ENCODE results near the gene PLS3. TPM values are rescaled to one million over a fixed set of nuclear protein-coding genes. Genes with fewer than 3 reads are reported as not detected.
"Not testable (repeated sequence)": the region's sequence is repeated elsewhere in the genome, so short reads cannot be mapped to it uniquely, and the experiment has no call there.

The PLS3 gene
- polyA plus RNA-seq, 10 donors, result 85.5 to 115 (median 99.0) TPM

- no peak for DNase-seq
Observed at GRCh38 chrX:115602308-115602707, 41.3 kb downstream of the PLS3 start.

- no peak for DNase-seq
Observed at GRCh38 chrX:115602729-115603389, 41.9 kb downstream of the PLS3 start.

- DNase-seq, result no peak
Observed at GRCh38 chrX:115603534-115604074, 42.6 kb downstream of the PLS3 start.

GRCh38 chrX:115606861-115607260 lies 45.9 kb downstream of the PLS3 start:
- no peak for DNase-seq

GRCh38 chrX:115609621-115610020 lies 48.6 kb downstream of the PLS3 start:
- DNase-seq, result no peak

GRCh38 chrX:115616943-115617563 lies 56.1 kb downstream of the PLS3 start:
- DNase-seq, result no peak

GRCh38 chrX:115622534-115622933 lies 61.6 kb downstream of the PLS3 start:
- no peak for DNase-seq

GRCh38 chrX:115624916-115625315 lies 63.9 kb downstream of the PLS3 start:
- DNase-seq, result peak in 1 of 3 donors; percentile 4

GRCh38 chrX:115625572-115626301 lies 64.8 kb downstream of the PLS3 start:
- peak; percentile 60 to 78 (median 60) for DNase-seq

GRCh38 chrX:115630204-115630603 lies 69.2 kb downstream of the PLS3 start:
- DNase-seq, result no peak

GRCh38 chrX:115632455-115632854 lies 71.5 kb downstream of the PLS3 start:
- DNase-seq, result no peak

- not testable (repeated sequence) for DNase-seq
Observed at GRCh38 chrX:115633397-115633796, 72.4 kb downstream of the PLS3 start.

- DNase-seq, result no peak
Observed at GRCh38 chrX:115639334-115639880, 78.4 kb downstream of the PLS3 start.

GRCh38 chrX:115642311-115642710 lies 81.3 kb downstream of the PLS3 start:
- DNase-seq, result peak in 2 of 3 donors; percentile 2 to 21

- peak; percentile 72 to 87 (median 87) for DNase-seq
Observed at GRCh38 chrX:115642895-115643530, 82.0 kb downstream of the PLS3 start.

- not testable (repeated sequence) for DNase-seq
Observed at GRCh38 chrX:115644397-115644796, 83.4 kb downstream of the PLS3 start.

GRCh38 chrX:115649461-115650063 lies 88.6 kb downstream of the PLS3 start:
- peak in 1 of 3 donors; percentile 11 for DNase-seq

GRCh38 chrX:115650449-115650848 lies 89.5 kb downstream of the PLS3 start:
- DNase-seq, result no peak

GRCh38 chrX:115650916-115651315 lies 89.9 kb downstream of the PLS3 start:
- peak in 2 of 3 donors; percentile 22 to 34 for DNase-seq

GRCh38 chrX:115652221-115652620 lies 91.2 kb downstream of the PLS3 start:
- no peak for DNase-seq

GRCh38 chrX:115665122-115665521 lies 104.1 kb downstream of the PLS3 start:
- no peak for DNase-seq

Measured in muscle of back (tissue), 11 donors.